GM18951 (cell line): Measurements from ENCODE around the gene OPN5.

Source experiments
- POLR2A ChIP-seq: IDR thresholded peaks from 4 replicates; pipeline ENCODE4 v1.6.1; 2011; ENCODE audit warnings: mild to moderate bottlenecking; ENCODE audit not compliant: insufficient read length, insufficient read depth; ENCODE audit errors: extremely low read depth
- in situ Hi-C: fragments of 300-500 bp; cut with MboI; formaldehyde crosslinking; loops from one replicate; pipeline ENCODE4 v1.12.0; 2022; ENCODE audit warnings: low sequenced_read_pairs, mixed read lengths, inconsistent platforms; ENCODE audit not compliant: unreplicated experiment

The OPN5 gene

DNA sequence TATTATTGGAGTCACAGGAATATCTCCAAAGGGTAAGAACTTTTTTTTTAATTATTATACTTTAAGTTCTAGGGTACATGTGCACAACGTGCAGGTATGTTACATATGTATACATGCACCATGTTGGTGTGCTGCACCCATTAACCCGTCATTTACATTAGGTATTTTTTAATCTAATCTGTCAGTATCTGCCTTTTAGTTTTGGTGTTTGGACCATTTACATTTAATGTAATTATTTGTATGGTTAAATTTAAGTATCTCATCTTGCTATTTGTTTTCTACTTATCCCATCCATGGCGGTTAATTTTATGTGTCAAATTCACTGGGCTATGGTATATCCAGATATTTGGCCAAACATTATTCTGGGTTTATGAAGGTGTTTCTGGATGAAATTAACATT, 15.4 kb upstream of the OPN5 start:
- in situ Hi-C loops: no loop called here
- TF ChIP-seq POLR2A: no peak

- TF ChIP-seq POLR2A: no peak
- in situ Hi-C loops: no loop called here
These were observed 14.7 kb upstream of the OPN5 start for GRCh38 chr6:47767102-47767501.

- in situ Hi-C loops: no loop called here
- TF ChIP-seq POLR2A: no peak
These were observed 11.8 kb upstream of the OPN5 start for GRCh38 chr6:47769982-47770381.

DNA sequence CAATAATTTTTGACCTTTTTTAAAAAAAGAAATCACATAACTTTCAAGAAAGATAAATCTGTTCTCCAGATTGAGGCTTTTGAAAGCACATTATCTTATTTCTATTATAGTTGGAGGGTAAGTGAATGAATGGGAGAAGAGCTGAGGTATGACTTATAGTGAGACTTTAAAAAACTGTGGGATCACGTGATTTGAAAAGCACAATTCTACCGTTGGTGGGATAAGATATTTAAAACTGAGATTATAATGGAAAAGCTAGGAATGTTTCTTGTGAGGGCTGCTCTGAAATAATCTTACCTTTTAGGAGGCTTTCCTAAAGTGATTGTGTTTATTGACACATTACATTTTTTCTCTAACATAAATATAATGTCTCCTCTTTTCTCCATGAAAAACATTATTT, 9.5 kb upstream of the OPN5 start:
- TF ChIP-seq POLR2A: no peak
- in situ Hi-C loops: no loop called here

- in situ Hi-C loops: no loop called here
- no peak for TF ChIP-seq POLR2A
These were observed 8.8 kb upstream of the OPN5 start for GRCh38 chr6:47773005-47773404.

- TF ChIP-seq POLR2A: no peak
- in situ Hi-C loops: loop anchor here (25.0 kb wide), 1 partner anchor 1632 kb away; no protein-coding TSS in a partner anchor
These were observed 1.1 kb upstream of the OPN5 start for GRCh38 chr6:47780510-47781356.

- no peak for TF ChIP-seq POLR2A
- in situ Hi-C loops: loop anchor here (25.0 kb wide), 1 partner anchor 1627 kb away; no protein-coding TSS in a partner anchor
These were observed 3.4 kb downstream of the OPN5 start for GRCh38 chr6:47785182-47785581.

- no peak for TF ChIP-seq POLR2A
- in situ Hi-C loops: loop anchor here (25.0 kb wide), 1 partner anchor 1624 kb away; no protein-coding TSS in a partner anchor
These were observed 6.0 kb downstream of the OPN5 start for GRCh38 chr6:47787620-47788497.

DNA sequence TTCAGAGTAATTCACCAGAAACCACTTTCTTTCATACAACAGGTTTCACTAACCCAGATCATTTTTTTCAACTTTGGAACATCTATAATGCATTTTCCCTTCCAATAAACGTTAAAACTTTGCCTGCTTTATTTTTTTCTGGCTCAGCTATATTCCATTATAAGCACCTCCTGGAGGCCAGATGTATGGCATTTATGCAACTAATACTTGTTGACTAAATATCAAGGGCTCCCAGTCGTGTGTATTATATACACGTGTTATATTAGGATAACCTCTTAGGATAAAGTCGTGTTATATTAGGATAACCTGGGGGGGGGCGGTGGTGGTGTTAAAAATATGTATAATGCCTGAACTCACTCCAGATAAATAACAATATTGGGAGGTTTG, 6.7 kb downstream of the OPN5 start:
- in situ Hi-C loops: loop anchor here (25.0 kb wide), 1 partner anchor 1624 kb away; no protein-coding TSS in a partner anchor
- TF ChIP-seq POLR2A: no peak

DNA sequence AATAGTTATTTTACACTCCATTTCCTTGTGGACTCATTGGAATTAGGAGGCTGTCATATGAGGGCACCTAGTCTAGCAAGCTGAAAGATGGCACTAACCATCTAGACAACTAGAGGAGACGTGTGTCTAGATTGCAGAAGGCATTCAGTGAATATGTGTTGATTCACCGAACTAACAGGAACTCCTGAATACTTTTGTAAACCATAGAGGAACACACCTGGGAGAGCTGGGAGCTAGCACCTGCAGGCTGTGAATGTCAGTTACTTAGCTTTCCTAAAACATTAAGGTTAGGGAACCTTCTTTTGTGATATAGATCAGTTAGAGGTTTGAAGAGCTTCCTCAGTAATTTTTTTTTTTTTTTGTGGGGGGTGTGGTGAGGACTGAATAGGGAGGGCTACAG, 7.7 kb downstream of the OPN5 start:
- TF ChIP-seq POLR2A: no peak
- in situ Hi-C loops: loop anchor here (25.0 kb wide), 1 partner anchor 1623 kb away; no protein-coding TSS in a partner anchor

GRCh38 chr6:47792216-47792733, 10.4 kb downstream of the OPN5 start:
- no peak for TF ChIP-seq POLR2A
- in situ Hi-C loops: loop anchor here (25.0 kb wide), 1 partner anchor 1620 kb away; no protein-coding TSS in a partner anchor

DNA sequence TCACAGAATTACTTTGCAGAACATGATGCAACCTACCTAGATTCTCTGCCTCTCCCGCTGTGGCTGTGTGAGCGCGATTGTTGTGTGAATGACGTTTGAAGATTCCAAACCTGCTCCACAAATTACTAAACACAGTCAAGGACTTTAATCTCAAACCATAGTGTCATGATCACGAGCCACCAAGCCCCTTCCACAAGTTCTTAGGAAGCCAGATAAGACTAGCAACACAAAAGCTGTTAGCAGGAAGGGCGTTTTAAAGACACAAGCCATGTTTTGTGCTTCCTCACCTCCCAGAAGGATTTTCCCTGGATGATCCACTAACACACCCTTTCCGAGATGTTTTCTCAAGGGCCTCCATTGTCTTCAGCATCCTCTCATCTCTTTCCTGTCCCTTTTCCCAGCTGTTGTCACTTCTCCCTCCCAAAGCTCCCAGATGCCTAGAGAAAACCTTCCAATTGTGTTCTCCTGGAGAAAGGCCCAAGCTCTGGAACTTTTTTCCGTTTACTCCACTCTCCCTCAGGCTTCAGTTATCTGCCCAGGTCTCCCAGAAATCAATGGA, 12.8 kb downstream of the OPN5 start:
- in situ Hi-C loops: loop anchor here (25.0 kb wide), 1 partner anchor 1618 kb away; no protein-coding TSS in a partner anchor
- TF ChIP-seq POLR2A: no peak

DNA sequence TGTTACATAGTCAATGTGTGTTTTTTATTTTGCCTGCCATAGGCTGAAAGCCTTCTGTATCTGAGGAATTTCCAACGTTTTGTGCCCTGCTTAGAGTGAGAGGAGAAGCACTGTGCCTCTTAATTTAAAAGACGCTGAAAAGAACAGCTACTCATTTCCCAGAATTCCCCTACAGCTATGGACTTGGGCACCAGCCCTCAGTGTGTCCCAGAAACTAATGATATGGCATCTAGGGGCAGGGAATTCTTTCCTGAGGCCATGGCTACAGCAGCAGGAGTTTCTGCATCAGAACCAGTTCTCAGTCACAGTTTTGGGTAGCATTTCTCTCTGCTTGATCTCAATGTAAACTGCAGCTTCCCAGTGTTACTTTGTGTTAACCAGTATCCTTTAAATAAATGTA, 20.2 kb downstream of the OPN5 start:
- no peak for TF ChIP-seq POLR2A
- in situ Hi-C loops: no loop called here

GRCh38 chr6:47804821-47805220, 23.0 kb downstream of the OPN5 start:
- no peak for TF ChIP-seq POLR2A
- in situ Hi-C loops: no loop called here
